Endothelial cell of umbilical vein (primary cell): ENCODE results near the gene PLEKHG4. TPM values are rescaled to one million over a fixed set of nuclear protein-coding genes. Genes with fewer than 3 reads are reported as not detected.

Experiments used
- BruUV-seq: library from RNA; stranded (reverse); fragments of 400-500 nt; replicated peaks from 2 replicates; lab custom pipeline; 2021; lab: Mats Ljungman, UMichigan
- CTCF ChIA-PET: fragments of 300-600, 350-600 bp; sonication (Branson Sonifier 250); formaldehyde crosslinking; loops from one replicate; lab custom pipeline; 2021; ENCODE audit warnings: antibody characterized with exemption, inconsistent platforms; lab: Charles Lee
- POLR2A ChIA-PET: fragments of 300-600, 350-600 bp; sonication (Branson Sonifier 250); formaldehyde crosslinking; loops from one replicate; lab custom pipeline; 2021; ENCODE audit warnings: antibody characterized with exemption, inconsistent platforms; lab: Charles Lee
- DNase-seq: peaks from one replicate; pipeline ENCODE4 v3.0.0-alpha.2; 2011; ENCODE audit warnings: low read depth, low spot score
- FAIRE-seq: peaks from 2 replicates; lab custom pipeline; 2011; peaks lifted over from hg19 to GRCh38; lab: Jason Lieb, UNC
- H2AFZ ChIP-seq: 2 replicates; pipeline ENCODE4 v1.6.0; 2012; ENCODE audit warnings: low read depth, low read length, control low read depth, inconsistent platforms
- H3K27ac ChIP-seq: 2 replicates; pipeline ENCODE4 v1.5.1; 2011; ENCODE audit warnings: low read depth, mild to moderate bottlenecking, control low read depth, low read length, moderate library complexity; ENCODE audit not compliant: insufficient read depth
- H3K27me3 ChIP-seq, 2 experiments: 2 replicates each; pipeline versions ENCODE4 v1.6.0 to v1.6.1; 2011; ENCODE audit warnings: low read length in 2 of 2, mixed read lengths in 1 of 2; ENCODE audit not compliant: control insufficient read depth in 2 of 2, insufficient read depth in 2 of 2
- H3K36me3 ChIP-seq, 2 experiments: 2 replicates in 1 of 2; 3 replicates in 1 of 2; pipeline ENCODE4 v1.5.1; 2011; ENCODE audit warnings: low read length in 2 of 2, mild to moderate bottlenecking in 1 of 2, moderate library complexity in 1 of 2; ENCODE audit not compliant: control insufficient read depth in 2 of 2, insufficient read depth in 2 of 2; ENCODE audit errors: extremely low read depth in 1 of 2
- H3K4me1 ChIP-seq: 3 replicates; pipeline ENCODE4 v1.5.1; 2011; ENCODE audit warnings: mild to moderate bottlenecking, low read length; ENCODE audit not compliant: control insufficient read depth, insufficient read depth; ENCODE audit errors: extremely low read depth
- H3K4me2 ChIP-seq: 2 replicates; pipeline ENCODE4 v1.6.1; 2011; ENCODE audit warnings: low read length, control low read depth, mixed read lengths; ENCODE audit not compliant: insufficient read depth
- H3K4me3 ChIP-seq, 3 experiments: fragments of 200-600 bp in 1 of 3; sonication (generic), shearing (Covaris generic) in 1 of 3; replicated peaks in 1 of 3; 2 replicates each; pipeline ENCODE4 v1.5.1; 2011 to 2016; ENCODE audit warnings: control low read depth in 3 of 3, low read length in 3 of 3, mild to moderate bottlenecking in 2 of 3, inconsistent platforms in 1 of 3, low read depth in 1 of 3, moderate library complexity in 1 of 3; ENCODE audit not compliant: insufficient read depth in 1 of 3
- H3K79me2 ChIP-seq: 2 replicates; pipeline ENCODE4 v1.6.0; 2012; ENCODE audit warnings: low read length, inconsistent platforms; ENCODE audit not compliant: control insufficient read depth, insufficient read depth
- H3K9ac ChIP-seq: replicated peaks from 2 replicates; pipeline ENCODE3; 2011; ENCODE audit warnings: low read length, control low read depth; ENCODE audit not compliant: insufficient read depth; ENCODE audit errors: extremely low read depth
- H3K9me1 ChIP-seq: replicated peaks from 3 replicates; pipeline ENCODE4 v1.6.0; 2011; ENCODE audit warnings: mild to moderate bottlenecking, low read length; ENCODE audit not compliant: control insufficient read depth, insufficient read depth; ENCODE audit errors: extremely low read depth
- H3K9me3 ChIP-seq: replicated peaks from 2 replicates; pipeline ENCODE4 v1.5.1; 2012; ENCODE audit warnings: low read length, inconsistent platforms; ENCODE audit not compliant: control insufficient read depth, insufficient read depth
- H4K20me1 ChIP-seq: replicated peaks from 2 replicates; pipeline ENCODE3; 2011; ENCODE audit warnings: mild to moderate bottlenecking, low read length; ENCODE audit not compliant: control insufficient read depth, insufficient read depth; ENCODE audit errors: extremely low read depth
- CTCF ChIP-seq, 2 donors: IDR thresholded peaks; 1 replicate in 1 of 2; 2 replicates in 1 of 2; pipeline ENCODE4 v1.5.1; 2011; ENCODE audit warnings: low read length in 2 of 2, mild to moderate bottlenecking in 2 of 2, moderate library complexity in 2 of 2, control low read depth in 1 of 2, inconsistent platforms in 1 of 2, low read depth in 1 of 2; ENCODE audit not compliant: insufficient read depth in 1 of 2; ENCODE audit errors: extremely low read depth in 1 of 2
- FOS ChIP-seq: IDR thresholded peaks from 2 replicates; pipeline ENCODE4 v1.6.1; 2011; ENCODE audit warnings: mild to moderate bottlenecking, low read length, moderate library complexity, borderline replicate concordance; ENCODE audit not compliant: insufficient read depth
- GATA2 ChIP-seq: IDR thresholded peaks from 2 replicates; pipeline ENCODE4 v1.7.0; 2011; ENCODE audit warnings: low read depth, mild to moderate bottlenecking, moderate library complexity, mixed read lengths, low read length; ENCODE audit not compliant: insufficient read length, insufficient read depth
- MYC ChIP-seq: IDR thresholded peaks from one replicate; pipeline ENCODE4 v1.6.1; 2011; ENCODE audit warnings: mild to moderate bottlenecking, low read depth, low read length
- POLR2A ChIP-seq: IDR thresholded peaks from 2 replicates; pipeline ENCODE4 v1.6.1; 2012; ENCODE audit warnings: low read depth, mild to moderate bottlenecking, control low read depth, low read length
- POLR2AphosphoS5 ChIP-seq: IDR thresholded peaks from 2 replicates; pipeline ENCODE4 v1.6.1; 2012; ENCODE audit warnings: low read depth, mild to moderate bottlenecking, control low read depth, low read length, moderate library complexity; ENCODE audit not compliant: insufficient read depth
- dilution Hi-C: fragments of 300-500 bp; cut with MboI; formaldehyde crosslinking; loops from one replicate; pipeline ENCODE4 v1.15.0; 2019; ENCODE audit warnings: low sequenced_read_pairs; ENCODE audit not compliant: extremely low pct_ligation_motif_present
- intact Hi-C: fragments of 100-400 bp; cut with micrococcal nuclease; formaldehyde crosslinking; loops from one replicate; pipeline ENCODE4 v1.10.0; 2022
- polyA plus RNA-seq, 4 experiments: library from polyadenylated mRNA; depleted of rRNA in 3 of 4; stranded (reverse) in 3 of 4; unstranded in 1 of 4; fragments of >200 nt; gene quantifications; 2 replicates each; pipeline versions ENCODE4 v1.2.1 to v1.2.3, GENCODE V29; 2011 to 2012; ENCODE audit warnings: missing spikeins in 1 of 4
- total RNA-seq: library from RNA; stranded (reverse); gene quantifications from 2 replicates; pipeline ENCODE4 v1.2.3, GENCODE V29; 2021

PLEKHG4 gene
- total and polyA plus RNA-seq, 2 donors (not counting 3 experiments of a cell fraction or from before 2014, with no cell fraction given): 26.6 to 34.8 TPM

GRCh38 chr16:67271446-67271845 lies 7.9 kb upstream of the PLEKHG4 start:
- no peaks in the 10 kb centered on the region for H4K20me1 ChIP-seq
- no peak overlapping the region for H3K4me3 ChIP-seq
- peaks cover 0 to 2% of the 10 kb centered on the region in 2 experiments for H3K36me3 ChIP-seq
- TF ChIP-seq POLR2AphosphoS5 (no peak), GATA2 (no peak), POLR2A (no peak), FOS (no peak), MYC (no peak), CTCF (IDR thresholded peaks at IDR 0.05; ENCODE audit: extremely low read depth in 1 of 2, insufficient read depth in 1 of 2, low read depth in 1 of 2, low read length in 2 of 2) (no peak)
- no peak overlapping the region for H3K9ac ChIP-seq
- ChIA-PET CTCF (interaction anchor here (2.2 to 4.5 kb wide), 2 partner anchors 11 to 128 kb away, joined by 9 to 20 read pairs; no protein-coding TSS in a partner anchor), POLR2A (no interaction called here)
- H3K4me2 ChIP-seq: no peak overlapping the region
- H3K27me3 ChIP-seq: no peaks in the 10 kb centered on the region
- H3K27ac ChIP-seq: no peak overlapping the region
- no peak overlapping the region for H2AFZ ChIP-seq
- intact Hi-C loops (no loop called here), dilution Hi-C loops (no loop called here)
- H3K79me2 ChIP-seq: peaks cover 4% of the 10 kb centered on the region
- BruUV-seq: no TSS peak
- FAIRE-seq (no peak), DNase-seq (no peak)
- no peaks in the 10 kb centered on the region for H3K9me3 ChIP-seq
- peaks cover 23% of the 10 kb centered on the region for H3K4me1 ChIP-seq
- H3K9me1 ChIP-seq: no peaks in the 10 kb centered on the region

- H4K20me1 ChIP-seq: no peaks in the 10 kb centered on the region
- intact Hi-C loops (loop anchor here (5.0 kb wide), 2 partner anchors 72 to 192 kb away; no protein-coding TSS in a partner anchor), dilution Hi-C loops (no loop called here)
- DNase-seq (no peak), FAIRE-seq (no peak)
- no peak for TF ChIP-seq POLR2A
- no peaks in the 10 kb centered on the region for H3K27me3 ChIP-seq
- peaks cover 9% of the 10 kb centered on the region for H3K79me2 ChIP-seq
- H3K4me2 ChIP-seq: no peak overlapping the region
- H3K36me3 ChIP-seq: peaks cover 0 to 3% of the 10 kb centered on the region in 2 experiments
- CTCF ChIA-PET: no interaction called here
- no TSS peak for BruUV-seq
- POLR2A ChIA-PET: no interaction called here
- no peak overlapping the region for H3K4me3 ChIP-seq
- H3K9me1 ChIP-seq: no peaks in the 10 kb centered on the region
- no peak overlapping the region for H2AFZ ChIP-seq
- no peak overlapping the region for H3K9ac ChIP-seq
- no peaks in the 10 kb centered on the region for H3K9me3 ChIP-seq
- H3K27ac ChIP-seq: no peak overlapping the region
- H3K4me1 ChIP-seq: peaks cover 21% of the 10 kb centered on the region
Observed at GRCh38 chr16:67275321-67275720, 4.0 kb upstream of the PLEKHG4 start.
